Measurements from ENCODE around the gene CEP95.
"Not testable (repeated sequence)": the region's sequence is repeated elsewhere in the genome, so short reads cannot be mapped to it uniquely, and the experiment has no call there.

CEP95 gene

GRCh38 chr17:64466019-64466735 lies 40.6 kb upstream of the CEP95 start:
- Histone ChIP-seq H3K4me3 (no peak overlapping the region), H3K9ac (ENCODE audit: insufficient read length) (no peak overlapping the region), H3K27ac (no peak overlapping the region), H3K36me3 (ENCODE audit: insufficient read depth, low read length) (no peaks in the 10 kb centered on the region), H3K9me3 (ENCODE audit: low read depth, low read length) (no peaks in the 10 kb centered on the region)
- no peak for TF ChIP-seq EZH2 (IDR thresholded peaks at IDR 0.05)
- no peak for TF ChIP-seq FOXP2 (optimal IDR thresholded peaks at IDR 0.05; ENCODE audit: control extremely low read depth, extremely low read length, insufficient read depth)
- no peak for DNase-seq (ENCODE audit: low read depth, low spot score)

- not testable (repeated sequence) for H3K9me3 ChIP-seq (ENCODE audit: low read depth, low read length); DNase-seq (ENCODE audit: low read depth, low spot score); H3K36me3 ChIP-seq (ENCODE audit: insufficient read depth, low read length); H3K9ac ChIP-seq (ENCODE audit: insufficient read length); H3K4me3 ChIP-seq; H3K27ac ChIP-seq
Measured at GRCh38 chr17:64466834-64467233, 39.9 kb upstream of the CEP95 start.

GRCh38 chr17:64470625-64471024 lies 36.2 kb upstream of the CEP95 start:
- Histone ChIP-seq H3K4me3 (no peak overlapping the region), H3K27ac (no peak overlapping the region), H3K36me3 (ENCODE audit: insufficient read depth, low read length) (no peaks in the 10 kb centered on the region), H3K9ac (ENCODE audit: insufficient read length) (no peak overlapping the region), H3K9me3 (ENCODE audit: low read depth, low read length) (no peaks in the 10 kb centered on the region)
- DNase-seq (ENCODE audit: low read depth, low spot score), result no peak
- no peak for TF ChIP-seq POLR2AphosphoS5 (IDR thresholded peaks at IDR 0.05; ENCODE audit: borderline replicate concordance, low read depth, low read length)
- TF ChIP-seq EZH2 (IDR thresholded peaks at IDR 0.05), result no peak
- TF ChIP-seq FOXP2 (optimal IDR thresholded peaks at IDR 0.05; ENCODE audit: control extremely low read depth, extremely low read length, insufficient read depth), result no peak

- Histone ChIP-seq H3K9me3 (ENCODE audit: low read depth, low read length) (no peaks in the 10 kb centered on the region), H3K27ac (no peak overlapping the region), H3K4me3 (no peak overlapping the region), H3K36me3 (ENCODE audit: insufficient read depth, low read length) (no peaks in the 10 kb centered on the region), H3K9ac (ENCODE audit: insufficient read length) (no peak overlapping the region)
- TF ChIP-seq FOXP2 (optimal IDR thresholded peaks at IDR 0.05; ENCODE audit: control extremely low read depth, extremely low read length, insufficient read depth) (no peak), POLR2AphosphoS5 (IDR thresholded peaks at IDR 0.05; ENCODE audit: borderline replicate concordance, low read depth, low read length) (no peak), EZH2 (IDR thresholded peaks at IDR 0.05) (no peak)
- no peak for DNase-seq (ENCODE audit: low read depth, low spot score)
Measured at GRCh38 chr17:64471440-64471839, 35.3 kb upstream of the CEP95 start.

- DNase-seq (ENCODE audit: low read depth, low spot score), result no peak
- no peaks in the 10 kb centered on the region for H3K9me3 ChIP-seq (ENCODE audit: low read depth, low read length)
- H3K4me3 ChIP-seq, result no peak overlapping the region
- H3K36me3 ChIP-seq (ENCODE audit: insufficient read depth, low read length), result peaks cover 6% of the 10 kb centered on the region; the same call in 1 of the 2 replicates
- no peak overlapping the region for H3K27ac ChIP-seq
- H3K9ac ChIP-seq (ENCODE audit: insufficient read length), result no peak overlapping the region
- TF ChIP-seq FOXP2 (optimal IDR thresholded peaks at IDR 0.05; ENCODE audit: control extremely low read depth, extremely low read length, insufficient read depth) (no peak), EZH2 (IDR thresholded peaks at IDR 0.05) (no peak), POLR2AphosphoS5 (IDR thresholded peaks at IDR 0.05; ENCODE audit: borderline replicate concordance, low read depth, low read length) (no peak)
Measured at GRCh38 chr17:64472564-64472963, 34.2 kb upstream of the CEP95 start.

- Histone ChIP-seq H3K27ac (0 out of 2 replicates have a peak overlapping the region, but pooled peaks have one; percentile 40), H3K9ac (ENCODE audit: insufficient read length) (no peak overlapping the region), H3K36me3 (ENCODE audit: insufficient read depth, low read length) (peaks cover 34% of the 10 kb centered on the region), H3K9me3 (ENCODE audit: low read depth, low read length) (no peaks in the 10 kb centered on the region), H3K4me3 (no peak overlapping the region)
- TF ChIP-seq EZH2 (IDR thresholded peaks at IDR 0.05), result no peak
- DNase-seq (ENCODE audit: low read depth, low spot score), result no peak
Measured at GRCh38 chr17:64477849-64478248, 28.9 kb upstream of the CEP95 start.

GRCh38 chr17:64480951-64481350 lies 25.8 kb upstream of the CEP95 start:
- Histone ChIP-seq H3K9me3 (ENCODE audit: low read depth, low read length) (no peaks in the 10 kb centered on the region), H3K36me3 (ENCODE audit: insufficient read depth, low read length) (peaks cover 60% of the 10 kb centered on the region), H3K4me3 (no peak overlapping the region), H3K9ac (ENCODE audit: insufficient read length) (no peak overlapping the region), H3K27ac (no peak overlapping the region)
- TF ChIP-seq EZH2 (IDR thresholded peaks at IDR 0.05) (no peak), POLR2AphosphoS5 (IDR thresholded peaks at IDR 0.05; ENCODE audit: borderline replicate concordance, low read depth, low read length) (no peak), FOXP2 (optimal IDR thresholded peaks at IDR 0.05; ENCODE audit: control extremely low read depth, extremely low read length, insufficient read depth) (no peak)
- DNase-seq (ENCODE audit: low read depth, low spot score), result no peak

- H3K9me3 ChIP-seq (ENCODE audit: low read depth, low read length), result no peaks in the 10 kb centered on the region
- peaks cover 55% of the 10 kb centered on the region for H3K36me3 ChIP-seq (ENCODE audit: insufficient read depth, low read length)
- no peak overlapping the region for H3K4me3 ChIP-seq
Measured at GRCh38 chr17:64484380-64484779, 22.4 kb upstream of the CEP95 start.

GRCh38 chr17:64488301-64488700 lies 18.5 kb upstream of the CEP95 start:
- peaks cover 68% of the 10 kb centered on the region for H3K36me3 ChIP-seq (ENCODE audit: insufficient read depth, low read length)
- no peak for TF ChIP-seq POLR2AphosphoS5 (IDR thresholded peaks at IDR 0.05; ENCODE audit: borderline replicate concordance, low read depth, low read length)
- TF ChIP-seq FOXP2 (optimal IDR thresholded peaks at IDR 0.05; ENCODE audit: control extremely low read depth, extremely low read length, insufficient read depth), result no peak
- TF ChIP-seq EZH2 (IDR thresholded peaks at IDR 0.05), result no peak
- no peak overlapping the region for H3K9ac ChIP-seq (ENCODE audit: insufficient read length)
- no peak overlapping the region for H3K4me3 ChIP-seq
- DNase-seq (ENCODE audit: low read depth, low spot score), result no peak
- H3K9me3 ChIP-seq (ENCODE audit: low read depth, low read length), result no peaks in the 10 kb centered on the region
- no peak overlapping the region for H3K27ac ChIP-seq

More at GRCh38 chr17:64484380-64484779, 22.4 kb upstream of the CEP95 start:
- no peak overlapping the region for H3K9ac ChIP-seq (ENCODE audit: insufficient read length)
- no peak for TF ChIP-seq FOXP2 (optimal IDR thresholded peaks at IDR 0.05; ENCODE audit: control extremely low read depth, extremely low read length, insufficient read depth)
- TF ChIP-seq EZH2 (IDR thresholded peaks at IDR 0.05), result no peak
- no peak for TF ChIP-seq POLR2AphosphoS5 (IDR thresholded peaks at IDR 0.05; ENCODE audit: borderline replicate concordance, low read depth, low read length)
- DNase-seq (ENCODE audit: low read depth, low spot score), result no peak
- H3K27ac ChIP-seq, result no peak overlapping the region

Data from SK-N-MC (cell line).